GM19397 (cell line): Measurements from ENCODE around the gene AK6.
A peak's percentile ranks its signal among the peaks of the same experiment; 100 is the strongest.
"Not testable (repeated sequence)": the region's sequence is repeated elsewhere in the genome, so short reads cannot be mapped to it uniquely, and the experiment has no call there.

Experiments
- ATAC-seq: cut with Tn5 transposase; IDR thresholded peaks from one replicate; pipeline ENCODE4 v1.9.1; 2021; ENCODE audit warnings: mild to moderate bottlenecking, moderate library complexity; ENCODE audit not compliant: unreplicated experiment

AK6 gene

DNA sequence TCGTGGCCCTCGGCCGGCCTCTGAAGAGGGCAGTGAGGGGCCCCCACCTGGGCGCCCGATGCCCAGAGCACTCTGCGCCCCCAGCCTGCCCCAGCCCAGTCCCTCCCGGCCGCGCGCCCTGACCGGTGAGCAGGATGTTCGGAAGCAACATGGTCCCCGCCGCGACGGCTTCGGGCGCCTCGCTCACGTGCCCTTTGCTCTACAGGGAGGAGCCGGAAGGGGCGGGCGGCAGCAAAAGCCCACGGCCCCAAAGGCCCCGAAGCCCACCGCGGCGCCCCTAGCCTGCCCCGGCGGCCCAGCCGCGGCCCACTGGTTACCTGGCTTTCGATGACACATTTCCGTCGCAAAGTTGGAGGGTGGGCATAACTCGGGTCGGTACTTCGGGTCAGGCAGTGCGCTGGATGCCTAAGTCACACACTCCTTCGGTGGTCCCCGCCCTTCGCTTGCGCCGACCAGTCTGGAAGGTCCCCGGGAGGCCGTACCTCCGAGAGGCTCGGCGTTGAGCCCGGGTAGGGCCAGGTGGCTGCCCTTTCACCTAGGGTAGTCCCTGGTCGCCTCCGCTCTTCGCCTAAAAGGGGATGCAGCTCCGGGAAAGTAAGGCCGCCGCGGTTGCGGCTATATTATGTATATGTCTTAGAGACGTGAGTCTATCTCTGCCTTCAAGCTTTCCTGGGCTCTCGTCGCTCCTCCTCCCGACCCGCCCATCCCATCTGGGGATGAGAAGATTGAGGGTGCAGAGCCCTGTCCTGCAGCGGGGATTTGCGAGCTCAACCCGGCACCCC is at the start of gene AK6, which contains the start of the genes RAD17 and TAF9:
TSS of gene AK6 (minus strand) at position 181 of the 782 bp plus-strand sequence. CDS start at position 151, 30 bp downstream.
TSS of gene RAD17 (plus strand) at position 479 of the 782 bp plus-strand sequence. CDS start 2,391 bp downstream, outside the sequence.
TSS of gene TAF9 (minus strand) at position 181 of the 782 bp plus-strand sequence. CDS start 3,783 bp downstream, outside the sequence.
- ATAC-seq: peak; percentile 93

DNA sequence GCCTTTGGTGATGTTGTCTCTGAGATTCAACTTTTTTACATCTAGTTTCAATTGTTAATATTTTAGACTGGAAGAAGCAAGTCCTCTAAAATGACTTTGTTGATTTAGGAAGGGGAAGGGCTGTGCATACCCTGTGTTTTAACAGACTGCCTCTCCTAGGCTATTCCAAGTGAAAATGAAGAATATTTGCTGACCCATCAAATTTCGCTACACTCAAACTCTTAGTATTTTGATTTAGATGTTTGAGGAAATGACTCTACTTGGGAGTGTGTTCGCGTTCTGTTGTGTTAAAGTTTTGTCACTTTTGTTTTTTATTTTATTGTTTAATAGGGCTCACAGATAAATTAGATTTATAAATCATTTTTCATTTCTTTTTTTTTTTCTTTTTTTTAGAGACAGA is 49.2 kb upstream of the AK6 start:
- ATAC-seq: no peak

DNA sequence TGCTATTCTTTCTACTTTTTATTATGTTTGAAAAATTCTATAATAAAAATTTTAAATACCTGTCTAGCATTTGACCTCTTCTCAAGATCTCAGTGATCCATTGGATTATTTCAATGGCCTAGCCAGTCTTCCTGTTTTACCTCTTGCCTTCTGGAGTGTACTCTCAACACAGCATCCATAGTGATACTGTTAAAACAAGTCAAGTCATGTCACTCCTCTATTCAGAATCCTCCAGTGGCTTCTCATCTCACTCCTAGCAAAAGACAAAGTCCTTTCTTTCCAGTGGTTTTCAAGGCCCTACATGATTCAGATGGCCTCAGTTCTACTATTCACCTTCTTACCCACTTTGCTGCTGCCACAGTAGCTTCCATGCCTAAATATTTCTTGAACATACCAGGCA is 47.4 kb upstream of the AK6 start:
- ATAC-seq: no peak

DNA sequence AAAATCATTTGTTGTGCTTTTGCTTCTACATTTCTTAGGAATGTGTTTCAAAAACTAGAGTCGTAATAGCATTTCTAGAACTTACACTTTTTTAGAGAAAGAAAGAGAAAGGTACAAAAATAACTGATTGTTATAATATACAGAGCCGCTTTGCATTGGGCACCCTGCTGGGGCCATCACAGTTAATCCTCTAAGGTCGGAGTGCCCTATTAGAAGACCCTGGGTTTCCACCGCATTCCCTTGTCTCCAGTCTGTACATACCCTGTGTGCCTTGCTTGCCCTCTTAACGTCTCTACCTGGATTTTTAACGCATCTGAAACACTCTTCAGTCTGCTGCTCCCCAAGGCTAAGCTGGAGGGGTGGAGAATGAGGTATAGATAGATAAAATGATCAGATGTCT is 46.9 kb upstream of the AK6 start:
- ATAC-seq: no peak

DNA sequence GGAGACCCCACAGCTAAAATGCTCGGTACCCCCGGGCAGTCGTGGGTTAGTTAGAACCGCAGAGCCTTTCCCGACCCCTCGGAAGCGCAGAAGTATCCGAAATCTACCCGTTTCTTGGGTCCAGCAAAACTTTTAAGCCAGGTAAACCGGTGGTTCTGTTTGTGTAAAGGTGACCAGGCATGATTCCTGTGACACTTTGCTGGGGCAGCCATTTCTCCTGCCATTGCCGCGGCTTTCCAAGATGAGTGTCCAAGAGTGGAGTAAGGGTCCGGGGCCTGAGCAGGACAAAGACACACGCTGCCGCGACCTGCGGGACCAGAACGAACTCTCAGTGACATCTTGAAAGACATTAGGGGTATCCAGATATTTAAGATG is 46.3 kb upstream of the AK6 start:
- ATAC-seq: no peak

DNA sequence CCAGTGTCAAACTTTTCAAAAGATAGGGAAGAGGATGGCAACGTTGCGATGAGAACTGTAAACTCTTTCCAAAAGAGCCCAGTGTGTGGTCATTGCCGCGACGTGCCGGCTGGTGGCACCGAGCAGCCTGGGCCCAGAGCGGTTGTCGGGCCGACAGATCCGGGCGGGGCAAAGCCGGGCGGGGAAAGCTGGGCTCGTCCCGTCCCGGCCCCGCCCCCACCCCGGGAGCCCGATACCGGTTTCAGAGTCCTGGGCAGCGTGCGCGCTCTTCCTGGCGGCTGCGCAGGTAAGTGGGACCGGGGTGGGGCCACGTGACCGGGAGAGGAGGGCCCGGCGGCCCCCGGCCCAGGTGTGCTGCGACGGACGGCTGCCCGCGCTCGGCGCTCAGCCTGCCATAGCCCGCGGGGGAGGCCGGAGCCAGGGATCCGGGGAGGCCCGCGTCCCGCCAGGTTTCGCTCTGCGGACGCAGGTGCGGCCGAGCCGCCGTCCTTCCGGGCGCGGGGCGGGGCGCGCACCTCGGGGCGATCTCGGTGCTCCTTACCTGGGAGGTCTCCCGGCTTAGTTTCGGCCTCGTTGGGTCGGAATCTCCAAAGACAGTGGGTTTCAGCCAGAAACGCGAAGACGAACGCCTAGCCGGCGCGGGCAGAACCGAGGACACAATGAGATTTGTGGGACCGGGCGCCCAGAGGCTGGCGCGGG is 45.7 kb upstream of the AK6 start, which contains the start of gene MARVELD2:
TSS of gene MARVELD2 (plus strand) at position 232 of the 699 bp plus-strand sequence. CDS start 4,270 bp downstream, outside the sequence.
- peak; percentile 62 for ATAC-seq

DNA sequence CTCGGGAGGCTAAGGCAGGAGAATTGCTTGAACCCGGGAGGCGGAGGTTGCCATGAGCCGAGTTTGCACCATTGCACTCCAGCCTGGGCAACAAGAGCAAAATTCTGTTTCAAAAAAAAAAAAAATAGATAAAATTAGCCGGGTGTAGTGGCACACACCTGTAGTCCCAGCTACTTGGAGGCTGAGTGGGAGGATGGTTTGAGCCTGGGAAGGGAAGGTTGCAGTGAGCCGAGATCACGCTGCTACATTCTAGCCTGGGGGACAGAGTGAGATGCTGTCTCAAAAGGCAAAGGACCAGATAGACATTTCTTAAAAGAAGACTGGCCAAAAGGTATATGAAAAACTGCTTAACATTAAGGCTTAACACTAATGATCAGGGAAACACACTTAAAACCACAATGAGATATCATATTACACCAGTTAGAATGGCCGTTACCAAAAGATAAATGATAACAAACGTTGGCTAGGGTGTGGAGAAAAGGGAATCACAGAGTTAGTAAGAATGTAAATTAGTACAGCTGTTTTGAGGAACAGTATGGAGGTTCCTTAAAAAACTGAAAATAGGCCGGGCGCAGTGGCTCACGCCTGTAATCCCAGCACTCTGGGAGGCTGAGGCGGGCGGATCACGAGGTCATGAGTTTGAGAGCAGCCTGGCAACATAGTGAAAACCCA is 35.5 kb upstream of the AK6 start:
- no peak for ATAC-seq

DNA sequence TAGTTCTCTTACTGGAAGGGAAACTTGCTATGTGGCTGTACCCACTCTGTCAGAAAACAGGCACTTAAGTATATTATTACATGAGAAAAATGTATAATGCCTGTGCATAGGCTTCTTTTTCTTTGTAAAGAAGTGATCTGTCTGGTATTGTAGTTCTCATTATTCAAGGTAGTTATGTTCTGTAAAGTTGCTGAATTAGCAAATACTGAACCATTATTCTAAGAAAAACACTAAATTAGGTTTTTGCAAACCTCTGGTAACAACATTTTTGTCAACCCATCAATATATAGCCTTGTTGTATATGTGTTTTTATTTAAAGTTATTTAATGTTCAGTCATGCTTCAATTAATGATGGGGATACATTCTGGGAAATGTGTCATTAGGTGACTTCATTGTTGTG is 9.1 kb upstream of the AK6 start:
- ATAC-seq: no peak

DNA sequence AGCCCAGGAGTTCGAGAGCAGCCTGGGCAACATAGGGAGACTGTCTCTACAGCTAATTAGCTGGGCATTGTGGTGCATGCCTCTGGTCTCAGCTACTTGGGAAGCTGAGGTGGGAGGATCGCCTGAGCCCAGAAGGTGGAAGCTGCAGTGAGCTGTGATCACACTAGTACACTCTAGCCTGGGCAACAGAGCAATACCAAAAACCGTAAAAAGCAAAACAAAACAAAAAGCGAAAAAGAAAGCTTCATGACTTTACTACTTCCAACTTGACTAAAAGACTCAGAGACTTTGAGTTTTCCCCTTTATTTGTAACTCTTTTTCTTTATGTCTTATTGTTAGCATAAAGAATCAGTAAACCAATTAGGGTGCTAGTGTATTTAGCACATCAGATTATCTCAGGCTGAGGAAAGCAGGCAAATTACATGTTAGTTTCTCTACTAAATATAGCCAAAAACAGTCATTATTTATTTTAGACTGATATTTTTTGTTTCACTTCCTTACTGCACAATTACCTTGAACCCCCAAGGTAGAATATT is 5.7 kb upstream of the AK6 start:
- peak; percentile 75 for ATAC-seq

DNA sequence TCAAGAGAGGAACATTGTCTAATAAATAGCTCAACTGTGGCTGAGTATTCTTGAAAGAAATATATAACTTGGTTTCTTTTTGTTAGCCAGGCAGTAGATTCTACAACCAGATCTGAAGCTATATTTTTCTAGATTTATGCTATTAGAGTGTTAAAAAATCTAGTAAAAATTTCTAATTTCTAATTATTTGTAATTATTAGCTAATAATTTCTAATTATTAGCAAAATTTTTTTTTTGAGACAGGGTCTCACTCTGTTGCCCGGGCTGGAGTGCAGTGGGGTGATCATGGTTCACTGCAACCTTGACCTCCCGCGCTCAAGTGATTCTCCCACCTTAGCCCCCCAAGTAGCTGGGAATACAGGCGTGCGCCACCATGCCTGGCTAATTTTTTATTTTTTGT is 3.1 kb upstream of the AK6 start:
- no peak for ATAC-seq

DNA sequence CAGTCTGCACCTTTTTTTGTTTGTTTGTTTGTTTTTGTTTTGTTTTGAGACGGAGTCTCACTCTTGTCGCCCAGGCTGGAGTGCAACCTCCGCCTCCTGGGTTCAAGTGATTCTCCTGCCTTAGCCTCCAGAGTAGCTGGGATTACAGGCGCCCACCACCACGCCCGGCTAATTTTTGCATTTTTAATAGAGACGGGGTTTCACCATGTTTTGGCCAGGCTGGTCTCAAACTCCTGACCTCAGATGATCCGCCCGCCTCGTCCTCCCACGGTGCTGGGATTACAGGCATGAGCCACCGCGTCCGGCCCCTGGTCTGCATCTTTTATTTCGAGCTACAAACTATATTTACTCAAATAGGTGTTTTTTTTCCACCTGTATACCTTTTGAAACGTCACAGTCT is 1.0 kb upstream of the AK6 start:
- not testable (repeated sequence) for ATAC-seq

DNA sequence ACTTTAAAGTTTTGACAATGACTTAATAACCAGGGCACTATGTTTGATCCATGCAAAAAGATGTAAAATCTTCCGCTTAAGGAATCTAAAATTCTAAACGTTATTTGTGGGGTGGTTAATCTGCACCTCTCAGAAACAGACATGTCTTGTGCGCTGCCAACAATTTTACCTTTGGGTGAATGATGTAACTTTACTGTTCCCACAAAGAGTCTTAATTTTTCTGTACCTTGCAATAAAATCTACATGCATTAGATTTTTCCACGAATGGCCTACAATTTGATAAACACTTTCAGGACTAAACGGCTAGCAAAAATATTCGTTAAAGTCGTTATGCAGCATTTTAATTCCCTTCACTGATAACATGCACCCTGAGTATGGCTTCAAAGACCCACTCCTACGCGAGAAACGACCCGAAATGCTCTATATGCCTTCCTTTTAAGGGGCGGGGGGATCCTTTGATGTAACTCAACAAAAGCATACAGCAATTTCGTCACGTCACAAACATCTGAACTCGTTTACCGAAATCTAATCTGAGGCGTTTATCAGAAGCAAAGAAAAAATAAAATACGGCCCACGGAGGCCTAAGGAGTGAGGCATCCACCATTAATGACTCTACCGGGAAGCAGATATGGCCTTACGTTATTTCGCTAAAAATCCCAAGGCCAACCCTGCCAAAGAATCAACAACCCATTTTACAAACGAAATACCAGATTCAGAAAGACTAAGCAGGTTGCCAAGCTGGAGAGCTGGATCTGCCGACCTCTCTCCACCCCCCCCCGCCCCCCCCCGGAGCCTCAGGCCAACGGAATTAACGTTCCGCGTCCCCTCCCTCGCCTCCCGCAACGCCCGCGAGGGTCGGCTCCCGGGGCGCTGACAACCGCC is 621 bp downstream of the AK6 start:
- ATAC-seq: no peak

DNA sequence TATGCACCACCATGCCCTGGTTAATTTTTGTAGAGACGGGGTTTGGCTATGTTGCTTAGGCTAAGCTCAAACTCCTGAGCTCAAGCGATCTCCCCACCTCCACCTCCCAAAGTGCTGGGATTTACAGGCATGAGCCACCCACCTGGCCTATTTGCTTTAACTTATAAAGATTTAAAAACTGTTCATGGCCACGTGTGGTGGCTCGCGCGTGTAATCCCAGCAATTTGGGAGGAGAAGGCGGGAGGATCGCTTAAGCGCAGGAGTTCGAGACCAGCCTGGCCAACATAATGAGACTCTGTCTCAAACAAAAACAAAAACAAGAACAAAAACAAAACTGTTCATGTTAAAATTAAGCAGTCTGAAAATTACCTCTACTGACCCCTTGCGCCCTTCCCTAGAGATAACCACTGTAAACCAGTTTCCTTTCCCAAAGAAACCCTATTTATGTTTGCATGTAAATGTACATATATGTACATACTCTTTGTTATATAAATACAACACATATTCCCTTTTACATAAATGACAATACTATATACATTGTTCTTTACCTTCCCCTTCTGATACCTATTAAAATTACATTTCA is 1.5 kb downstream of the AK6 start:
- ATAC-seq: no peak

DNA sequence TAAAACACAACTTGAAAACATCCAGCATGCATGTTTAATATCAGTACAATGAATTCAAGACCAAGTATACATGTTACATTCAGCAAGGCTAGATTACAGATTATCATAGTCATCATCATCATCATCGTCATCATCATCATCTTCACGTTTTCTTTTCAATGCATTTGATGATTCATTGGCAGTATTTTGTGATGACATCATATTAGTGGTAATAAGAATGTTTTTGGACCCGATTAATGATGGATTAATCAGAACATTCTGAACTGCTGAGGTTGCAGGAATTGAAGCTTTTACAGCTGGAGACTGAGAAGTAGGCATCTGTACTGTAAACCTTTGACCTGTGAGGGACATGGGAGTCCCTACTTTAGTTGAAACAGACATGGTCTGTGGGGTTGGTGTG is 4.5 kb downstream of the AK6 start:
- no peak for ATAC-seq

DNA sequence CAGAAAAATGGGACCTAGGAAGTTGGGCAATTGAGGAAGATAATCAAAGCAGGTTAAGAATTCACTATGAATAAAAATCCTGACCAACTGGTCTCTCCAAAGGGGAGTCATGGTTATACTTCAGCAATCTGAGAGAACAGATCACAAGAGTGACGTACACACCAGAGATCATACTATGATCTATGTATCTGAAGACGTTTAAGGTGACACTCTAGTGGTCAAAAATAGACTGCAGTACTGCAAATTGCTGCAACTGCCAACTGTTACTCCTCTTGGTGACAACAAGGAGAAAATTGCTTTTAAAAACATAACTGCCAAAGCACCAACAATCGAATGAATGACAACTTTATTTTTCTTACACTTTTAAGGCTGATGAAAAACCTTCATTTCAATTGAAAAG is 4.9 kb downstream of the AK6 start:
- ATAC-seq: no peak

DNA sequence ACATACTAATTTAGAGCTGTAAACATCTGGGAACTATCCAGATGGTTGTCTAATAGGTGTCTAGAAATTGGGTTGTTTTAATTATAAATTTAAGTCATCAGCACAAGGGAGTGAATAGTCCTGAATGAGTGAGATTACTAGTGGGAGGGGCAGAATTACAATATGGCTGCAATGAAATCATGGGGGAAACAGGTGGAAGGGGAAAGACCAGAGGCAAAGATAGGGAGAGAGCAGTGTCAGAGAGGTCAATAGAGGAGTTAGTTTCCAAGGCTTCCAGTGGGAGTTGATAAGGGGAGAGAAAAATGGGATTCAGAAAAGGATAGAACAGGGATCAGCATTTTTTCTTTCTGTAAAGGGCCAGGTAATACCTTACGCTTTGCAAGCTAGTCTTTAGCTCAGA is 8.9 kb downstream of the AK6 start:
- ATAC-seq: no peak

DNA sequence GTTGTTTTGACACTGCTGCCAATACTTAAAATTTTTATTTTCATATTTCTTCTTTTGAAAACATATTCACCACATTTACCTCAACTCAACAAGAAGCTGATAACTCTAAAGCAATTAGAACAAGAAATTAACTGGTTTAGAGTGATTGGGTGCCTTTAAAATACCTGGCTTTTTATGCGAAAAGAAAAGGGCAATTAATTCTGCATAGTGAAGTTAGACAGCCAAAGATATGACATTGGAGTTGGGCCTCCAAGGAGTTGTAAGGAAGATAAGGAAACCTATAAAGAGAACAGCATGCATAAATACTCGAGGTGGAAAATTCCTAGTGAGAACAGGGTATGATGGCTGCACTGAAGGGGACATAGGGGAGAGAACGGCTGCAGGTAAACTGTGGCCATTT is 9.6 kb downstream of the AK6 start:
- no peak for ATAC-seq

DNA sequence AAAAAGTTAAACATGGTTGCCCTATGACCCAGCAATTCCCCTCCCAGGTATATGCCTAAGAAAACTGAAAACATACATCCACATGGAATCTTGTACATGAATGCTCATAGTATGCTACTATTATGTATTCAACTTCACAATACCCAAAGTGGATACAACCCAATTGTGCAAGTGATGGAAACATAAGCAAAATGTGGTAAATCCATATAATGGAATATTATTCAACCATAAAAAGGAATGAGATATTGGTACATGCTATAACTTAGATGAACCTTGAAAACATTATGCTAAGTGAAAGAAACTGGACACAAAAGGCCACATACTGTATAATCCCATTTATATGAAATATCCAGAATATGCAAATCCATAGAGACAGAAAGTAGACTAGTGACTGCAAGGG is 18.7 kb downstream of the AK6 start:
- no peak for ATAC-seq

DNA sequence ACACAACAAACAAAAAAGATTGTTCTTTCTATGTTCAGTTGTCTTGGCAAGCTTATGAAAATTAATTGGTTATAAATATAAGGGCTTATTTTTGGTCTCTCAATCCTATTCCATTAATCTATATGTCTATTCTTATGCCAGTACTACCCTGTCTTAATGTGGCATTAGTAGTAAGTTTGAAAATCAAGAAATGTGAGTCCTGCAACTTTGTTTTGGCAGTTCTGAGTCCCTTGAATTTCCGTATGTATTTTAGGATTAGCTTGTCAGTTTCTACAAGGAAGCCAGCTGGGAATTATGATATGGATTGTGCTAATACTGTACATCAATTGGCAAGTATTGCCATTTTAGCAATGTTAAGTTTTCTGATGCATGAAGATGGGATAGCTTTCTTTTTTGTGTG is 26.2 kb downstream of the AK6 start:
- no peak for ATAC-seq
